ENCODE results near the gene CAP2.

- no peak for TF ChIP-seq CTCF (IDR thresholded peaks at IDR 0.05)
- TF ChIP-seq POLR2AphosphoS5 (IDR thresholded peaks at IDR 0.05): no peak
- TF ChIP-seq POLR2A (IDR thresholded peaks at IDR 0.05): no peak
Observed at GRCh38 chr6:17466707-17467106, 73.3 kb downstream of the CAP2 start.

All from suprapubic skin (tissue), 4 donors.